Neural progenitor cell (in vitro differentiated cells): Measurements from ENCODE around the gene OR4D1. TPM values are rescaled to one million over a fixed set of nuclear protein-coding genes. Genes with fewer than 3 reads are reported as not detected.

Experiments
- DNase-seq: peaks from one replicate; pipeline ENCODE4 v3.0.0-alpha.2; 2016; ENCODE audit warnings: low spot score
- H2AFZ ChIP-seq: fragments of 200-600 bp; sonication (generic); replicated peaks from 2 replicates; pipeline ENCODE4 v1.6.1; 2016; ENCODE audit warnings: antibody characterized with exemption
- H3F3A ChIP-seq: fragments of 200-600 bp; sonication (generic); 2 replicates; pipeline ENCODE4 v1.6.1; 2016; ENCODE audit warnings: antibody characterized with exemption, low read depth
- H3K27ac ChIP-seq: fragments of 200-600 bp; sonication (generic); 2 replicates; pipeline ENCODE4 v1.5.1; 2016; ENCODE audit warnings: mild to moderate bottlenecking
- H3K27me3 ChIP-seq: fragments of 200-600 bp; sonication (generic); 2 replicates; pipeline ENCODE4 v1.6.1; 2016; ENCODE audit warnings: mild to moderate bottlenecking, moderate library complexity
- H3K36me3 ChIP-seq: fragments of 200-600 bp; sonication (generic); 2 replicates; pipeline ENCODE4 v1.5.1; 2016
- H3K4me1 ChIP-seq: fragments of 200-600 bp; sonication (generic); 2 replicates; pipeline ENCODE4 v1.6.1; 2016; ENCODE audit warnings: mixed run types
- H3K4me2 ChIP-seq: fragments of 200-600 bp; sonication (generic); 2 replicates; pipeline ENCODE4 v1.6.1; 2016
- H3K4me3 ChIP-seq: fragments of 200-600 bp; sonication (generic); 2 replicates; pipeline ENCODE4 v1.5.1; 2016
- H3K79me2 ChIP-seq: fragments of 200-600 bp; sonication (generic); 2 replicates; pipeline ENCODE4 v1.6.1; 2016; ENCODE audit warnings: low read depth
- H3K9ac ChIP-seq: fragments of 200-600 bp; sonication (generic); 2 replicates; pipeline ENCODE4 v1.6.1; 2016
- H3K9me3 ChIP-seq: fragments of 200-600 bp; sonication (generic); 2 replicates; pipeline ENCODE4 v1.5.1; 2016; ENCODE audit warnings: low read depth
- H4K20me1 ChIP-seq: fragments of 200-600 bp; sonication (generic); 2 replicates; pipeline ENCODE4 v1.6.1; 2016; ENCODE audit warnings: low read depth
- H3K27ac Mint-ChIP-seq: 3 replicates; pipeline ENCODE4 v1.8.0; 2021; ENCODE audit warnings: mixed read lengths
- H3K27me3 Mint-ChIP-seq: 2 replicates; pipeline ENCODE4 v1.8.0; 2022; ENCODE audit warnings: low read depth, mild to moderate bottlenecking, inconsistent platforms, moderate library complexity, mixed read lengths; ENCODE audit not compliant: insufficient read depth
- H3K36me3 Mint-ChIP-seq: 3 replicates; pipeline ENCODE4 v1.8.0; 2021; ENCODE audit warnings: mixed read lengths
- H3K4me1 Mint-ChIP-seq: 3 replicates; pipeline ENCODE4 v1.8.0; 2021; ENCODE audit warnings: mixed read lengths
- H3K4me3 Mint-ChIP-seq: 3 replicates; pipeline ENCODE4 v1.8.0; 2021; ENCODE audit warnings: mild to moderate bottlenecking, moderate library complexity, mixed read lengths
- H3K9me3 Mint-ChIP-seq: 3 replicates; pipeline ENCODE4 v1.8.0; 2020; ENCODE audit warnings: mixed read lengths
- EZH2 ChIP-seq: fragments of 200-600 bp; sonication (generic); IDR thresholded peaks from 2 replicates; pipeline ENCODE4 v1.6.1; 2017; ENCODE audit warnings: antibody characterized with exemption, mild to moderate bottlenecking, moderate library complexity
- EZH2phosphoT487 ChIP-seq: fragments of 200-600 bp; sonication (generic); IDR thresholded peaks from 2 replicates; pipeline ENCODE4 v1.6.1; 2017; ENCODE audit warnings: antibody characterized with exemption
- total RNA-seq: library from RNA; depleted of rRNA; stranded (reverse); fragments of >200 nt; gene quantifications from 2 replicates; pipeline ENCODE4 v1.2.3, GENCODE V29; 2015; ENCODE audit warnings: low replicate concordance
- TF ChIP-seq, protein P1 (sequence below): fragments of 200-600 bp; sonication (generic); IDR thresholded peaks from 2 replicates; pipeline ENCODE4 v1.5.1; 2017; ENCODE audit warnings: antibody characterized with exemption, mild to moderate bottlenecking

Gene OR4D1
- total RNA-seq, 1 donor from 2014 or later: 0.13 TPM

DNA sequence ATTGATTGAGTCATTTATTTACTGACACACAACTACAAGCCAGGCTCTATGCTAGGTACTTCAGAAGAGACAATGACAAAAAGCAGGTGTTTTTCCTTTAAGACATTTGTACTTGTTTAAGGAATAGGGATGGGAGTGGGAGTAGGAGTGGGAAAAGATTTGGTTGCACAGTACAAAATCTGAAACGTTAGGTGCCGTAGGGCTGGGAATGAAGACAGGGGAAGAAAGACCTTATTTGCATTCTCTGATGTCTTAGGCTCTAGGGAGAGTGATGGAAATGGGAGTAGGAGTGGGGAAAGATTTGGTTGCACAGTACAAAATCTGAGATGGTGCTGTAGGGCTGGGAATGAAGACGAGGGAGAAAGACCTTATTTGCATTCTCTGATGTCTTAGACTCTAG is 28.7 kb upstream of the OR4D1 start:
- no peaks in the 10 kb centered on the region for H3K9me3 Mint-ChIP-seq
- Histone ChIP-seq H3K27ac (no peak overlapping the region), H3K4me2 (no peak overlapping the region), H3K4me3 (no peak overlapping the region), H4K20me1 (peaks cover 4% of the 10 kb centered on the region), H3K79me2 (no peaks in the 10 kb centered on the region), H3K4me1 (no peaks in the 10 kb centered on the region), H3F3A (no peaks in the 10 kb centered on the region), H2AFZ (no peak overlapping the region), H3K9me3 (no peaks in the 10 kb centered on the region), H3K36me3 (no peaks in the 10 kb centered on the region), H3K9ac (no peak overlapping the region), H3K27me3 (peaks cover 54% of the 10 kb centered on the region)
- no peak for DNase-seq
- H3K27me3 Mint-ChIP-seq: peaks cover 9% of the 10 kb centered on the region
- no peak overlapping the region for H3K27ac Mint-ChIP-seq
- TF ChIP-seq, protein P1, sequence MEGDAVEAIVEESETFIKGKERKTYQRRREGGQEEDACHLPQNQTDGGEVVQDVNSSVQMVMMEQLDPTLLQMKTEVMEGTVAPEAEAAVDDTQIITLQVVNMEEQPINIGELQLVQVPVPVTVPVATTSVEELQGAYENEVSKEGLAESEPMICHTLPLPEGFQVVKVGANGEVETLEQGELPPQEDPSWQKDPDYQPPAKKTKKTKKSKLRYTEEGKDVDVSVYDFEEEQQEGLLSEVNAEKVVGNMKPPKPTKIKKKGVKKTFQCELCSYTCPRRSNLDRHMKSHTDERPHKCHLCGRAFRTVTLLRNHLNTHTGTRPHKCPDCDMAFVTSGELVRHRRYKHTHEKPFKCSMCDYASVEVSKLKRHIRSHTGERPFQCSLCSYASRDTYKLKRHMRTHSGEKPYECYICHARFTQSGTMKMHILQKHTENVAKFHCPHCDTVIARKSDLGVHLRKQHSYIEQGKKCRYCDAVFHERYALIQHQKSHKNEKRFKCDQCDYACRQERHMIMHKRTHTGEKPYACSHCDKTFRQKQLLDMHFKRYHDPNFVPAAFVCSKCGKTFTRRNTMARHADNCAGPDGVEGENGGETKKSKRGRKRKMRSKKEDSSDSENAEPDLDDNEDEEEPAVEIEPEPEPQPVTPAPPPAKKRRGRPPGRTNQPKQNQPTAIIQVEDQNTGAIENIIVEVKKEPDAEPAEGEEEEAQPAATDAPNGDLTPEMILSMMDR: no peak
- TF ChIP-seq EZH2: no peak
- no peak for TF ChIP-seq EZH2phosphoT487
- H3K4me1 Mint-ChIP-seq: no peaks in the 10 kb centered on the region
- no peak overlapping the region for H3K4me3 Mint-ChIP-seq
- H3K36me3 Mint-ChIP-seq: no peaks in the 10 kb centered on the region

DNA sequence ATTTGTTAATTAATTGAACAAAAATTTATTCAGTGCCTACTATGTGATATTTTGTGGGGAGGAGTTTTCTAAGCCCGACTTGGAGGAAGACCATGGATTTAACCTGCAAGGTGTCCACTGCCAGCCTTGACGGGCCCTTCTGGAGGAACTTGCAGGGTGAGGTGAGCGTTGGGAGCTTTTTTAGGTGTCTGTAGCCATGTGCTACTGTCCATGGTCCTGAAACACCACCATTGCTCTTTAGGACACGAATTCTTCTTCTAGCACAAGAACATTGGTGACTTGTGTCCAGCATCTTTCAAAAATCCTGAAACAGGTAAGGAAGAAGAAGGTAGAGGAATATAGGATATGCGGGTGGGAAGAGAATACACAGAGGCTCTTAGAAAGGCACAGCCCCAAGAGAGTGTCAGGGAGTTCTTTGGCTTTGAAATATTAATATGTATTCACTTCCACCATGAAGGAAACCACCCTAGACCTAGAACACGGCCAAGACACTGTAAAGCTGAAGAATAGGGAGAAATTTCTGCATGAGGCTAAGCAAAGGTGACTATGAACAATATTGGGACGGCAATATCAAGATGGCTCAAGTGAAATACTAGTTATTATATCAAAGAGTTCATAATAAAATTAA is 27.9 kb upstream of the OR4D1 start:
- peaks cover 52% of the 10 kb centered on the region for H3K27me3 ChIP-seq
- no peak for TF ChIP-seq EZH2
- TF ChIP-seq EZH2phosphoT487: no peak
- TF ChIP-seq, protein P1: no peak
- peak; percentile 86 for DNase-seq
- H3K36me3 ChIP-seq: no peaks in the 10 kb centered on the region
- H3K9ac ChIP-seq: no peak overlapping the region
- no peak overlapping the region for H3K4me2 ChIP-seq
- no peak overlapping the region for H3K27ac Mint-ChIP-seq
- H3K27me3 Mint-ChIP-seq: peaks cover 5% of the 10 kb centered on the region
- no peaks in the 10 kb centered on the region for H3K36me3 Mint-ChIP-seq
- no peak overlapping the region for H2AFZ ChIP-seq
- H4K20me1 ChIP-seq: peaks cover 4% of the 10 kb centered on the region
- no peaks in the 10 kb centered on the region for H3K9me3 Mint-ChIP-seq
- H3K4me1 ChIP-seq: no peaks in the 10 kb centered on the region
- no peaks in the 10 kb centered on the region for H3F3A ChIP-seq
- no peak overlapping the region for H3K27ac ChIP-seq
- H3K4me1 Mint-ChIP-seq: no peaks in the 10 kb centered on the region
- no peak overlapping the region for H3K4me3 Mint-ChIP-seq
- H3K79me2 ChIP-seq: no peaks in the 10 kb centered on the region
- H3K4me3 ChIP-seq: no peak overlapping the region
- no peaks in the 10 kb centered on the region for H3K9me3 ChIP-seq

DNA sequence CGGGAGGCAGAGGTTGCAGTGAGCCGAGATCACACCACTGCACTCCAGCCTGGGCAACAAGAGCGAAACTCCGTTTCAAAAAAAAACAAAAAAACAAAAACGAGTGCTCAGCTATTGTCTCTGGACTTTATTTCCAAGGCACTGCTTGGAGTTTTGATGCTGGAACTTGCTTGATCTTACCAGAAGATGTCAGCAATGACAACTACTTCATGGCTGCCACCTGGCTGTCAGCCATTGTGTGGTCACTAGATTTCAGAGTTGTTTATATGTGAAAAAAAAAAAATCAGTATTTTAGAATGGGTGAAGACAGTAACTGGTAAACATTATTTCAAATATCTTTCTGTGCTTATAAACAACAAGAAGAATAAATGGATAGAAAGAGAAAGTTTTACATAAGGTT is 26.3 kb upstream of the OR4D1 start:
- Histone ChIP-seq H3K9me3 (no peaks in the 10 kb centered on the region), H3K4me1 (no peaks in the 10 kb centered on the region), H3K4me2 (no peak overlapping the region), H3F3A (no peaks in the 10 kb centered on the region), H4K20me1 (peaks cover 4% of the 10 kb centered on the region), H3K27me3 (peaks cover 54% of the 10 kb centered on the region), H2AFZ (no peak overlapping the region), H3K36me3 (no peaks in the 10 kb centered on the region), H3K79me2 (no peaks in the 10 kb centered on the region), H3K4me3 (no peak overlapping the region), H3K27ac (no peak overlapping the region), H3K9ac (no peak overlapping the region)
- H3K4me1 Mint-ChIP-seq: no peaks in the 10 kb centered on the region
- peaks cover 12% of the 10 kb centered on the region for H3K27me3 Mint-ChIP-seq
- H3K4me3 Mint-ChIP-seq: no peak overlapping the region
- no peaks in the 10 kb centered on the region for H3K9me3 Mint-ChIP-seq
- peak; percentile 54 for DNase-seq
- no peak for TF ChIP-seq EZH2phosphoT487
- TF ChIP-seq EZH2: no peak
- TF ChIP-seq, protein P1: peak; percentile 56
- no peaks in the 10 kb centered on the region for H3K36me3 Mint-ChIP-seq
- H3K27ac Mint-ChIP-seq: no peak overlapping the region
